ENCODE measurements around the gene SURF6. TPM values are rescaled to one million over a fixed set of nuclear protein-coding genes. Genes with fewer than 3 reads are reported as not detected.

Gene SURF6
- total and polyA plus RNA-seq, 2 of the 8 experiments (the other 6 are each of a cell fraction or from before 2014, with no cell fraction given) = 6.1 to 23.7 TPM

- Histone ChIP-seq H3K27ac (ENCODE audit: low read depth, low read length) (no peak overlapping the region), H3K9ac (replicated peaks in 1 of 4; ENCODE audit: extremely low read depth in 1 of 4, low read depth in 3 of 4, low read length in 3 of 4) (peak overlapping the region in 3 of 4 experiments; percentile 75 to 84 (median 79); a peak in 6 of 7 replicates), H3K36me3 (ENCODE audit: control insufficient read depth in 2 of 4, insufficient read depth in 4 of 4, low read length in 3 of 4) (peaks cover 8 to 32% (median 21%) of the 10 kb centered on the region in 4 experiments; a peak in 6 of 8 replicates), H2AFZ (ENCODE audit: low read length) (no peak overlapping the region), H4K91ac (replicated peaks; ENCODE audit: insufficient read length, low read length) (no peak overlapping the region), H2BK20ac (ENCODE audit: low read length) (no peak overlapping the region), H3K56ac (replicated peaks; ENCODE audit: insufficient read length, low read depth, low read length) (no peak overlapping the region), H3K4me1 (replicated peaks in 1 of 4; ENCODE audit: control insufficient read depth in 3 of 4, insufficient read depth in 4 of 4, low read length in 3 of 4) (peaks cover 0 to 8% (median 3%) of the 10 kb centered on the region in 4 experiments; a peak in 5 of 7 replicates), H3K14ac (ENCODE audit: insufficient read length) (no peak overlapping the region), H2BK5ac (ENCODE audit: low read depth, low read length) (no peak overlapping the region), H4K20me1 (replicated peaks in 1 of 2; ENCODE audit: control insufficient read depth in 1 of 2, insufficient read depth in 2 of 2, low read length in 2 of 2) (peaks cover 11 to 13% of the 10 kb centered on the region in 2 experiments), H3K79me1 (ENCODE audit: low read depth, low read length) (peaks cover 2% of the 10 kb centered on the region; the same call in 1 of the 2 replicates), H2AK5ac (ENCODE audit: low read depth, low read length) (no peak overlapping the region), H2BK120ac (replicated peaks; ENCODE audit: low read depth, low read length) (no peak overlapping the region), H3K23ac (ENCODE audit: insufficient read length) (no peak overlapping the region), H3K4me2 (ENCODE audit: insufficient read depth in 1 of 2, low read depth in 2 of 2, low read length in 2 of 2) (peak overlapping the region; percentile 69 to 84), H3K4me3 (ENCODE audit: extremely low read depth in 1 of 4, insufficient read depth in 2 of 4, low read depth in 3 of 4, low read length in 4 of 4) (peak overlapping the region; percentile 72 to 97 (median 96)), H3K9me3 (ENCODE audit: insufficient read depth in 2 of 2, low read depth in 1 of 2, low read length in 1 of 2) (no peaks in the 10 kb centered on the region), H4K8ac (ENCODE audit: extremely low read depth, insufficient read depth, low read length) (no peak overlapping the region; the same call in 1 of the 2 replicates), H3K23me2 (ENCODE audit: low read depth, low read length) (peaks cover 2% of the 10 kb centered on the region; the same call in 1 of the 2 replicates), H3K27me3 (replicated peaks in 1 of 4; ENCODE audit: control insufficient read depth in 3 of 4, extremely low read depth in 1 of 4, insufficient read depth in 3 of 4, low read length in 3 of 4) (no peaks in the 10 kb centered on the region), H4K5ac (ENCODE audit: insufficient read length, low read depth, low read length) (no peak overlapping the region), H2BK15ac (ENCODE audit: low read length) (no peak overlapping the region), H3K79me2 (ENCODE audit: control insufficient read depth in 1 of 2, insufficient read depth in 2 of 2, low read length in 2 of 2) (peaks cover 0 to 20% of the 10 kb centered on the region in 2 experiments; a peak in 2 of 4 replicates), H2BK12ac (ENCODE audit: low read depth, low read length) (no peak overlapping the region), H3K4ac (replicated peaks; ENCODE audit: insufficient read length, low read depth, low read length) (no peak overlapping the region), H3K18ac (ENCODE audit: extremely low read depth, low read length) (no peak overlapping the region)
- POLR2A ChIA-PET (ENCODE audit: partially characterized antibody) = interaction anchor here (0.9 to 16.1 kb wide), 12 partner anchors 11 to 324 kb away, joined by 3 to 461 read pairs (median 4); partner anchors contain the start of genes MED22, REXO4, RPL7A and STKLD1
- no peak for FAIRE-seq
- CTCF ChIA-PET (ENCODE audit: partially characterized antibody) = interaction anchor here (0.7 to 8.2 kb wide), 12 partner anchors 8 to 169 kb away, joined by 3 to 90 read pairs (median 5); partner anchors contain the start of genes MED22 and RPL7A
- DNase-seq (ENCODE audit: low read depth in 1 of 2, low spot score in 2 of 2) = no peak
- 3% methylated on average over 18 of the region's 31 CpGs; no CpG with 5 or more reads in 1 of the 2 experiments for WGBS, 2 experiments (ENCODE audit: extremely low coverage in 1 of 2, insufficient coverage in 1 of 2, insufficient read length in 1 of 2, insufficient replicate concordance in 2 of 2, low coverage in 1 of 2, low lambda C conversion rate in 2 of 2, missing lambda C conversion rate in 1 of 2)
- TF ChIP-seq PHF8 (conservative IDR thresholded peaks at IDR 0.05; ENCODE audit: low read depth, low read length) (peak; percentile 5; the same call in 1 of the 2 replicates), NRF1 (IDR thresholded peaks at IDR 0.05; ENCODE audit: low read depth, low read length) (no peak), SUZ12 (IDR thresholded peaks at IDR 0.05; ENCODE audit: low read length) (no peak), MAFK (IDR thresholded peaks at IDR 0.05; ENCODE audit: low read depth, low read length) (no peak)
Observed at GRCh38 chr9:133355881-133356357, 19.9 kb upstream of the SURF6 start.
